Measurements from ENCODE around the gene COL23A1. TPM values are rescaled to one million over a fixed set of nuclear protein-coding genes. Genes with fewer than 3 reads are reported as not detected.

Gene COL23A1
- polyA plus RNA-seq, 2 of the 4 experiments (the other 2 are of a cell fraction) = not detected

DNA sequence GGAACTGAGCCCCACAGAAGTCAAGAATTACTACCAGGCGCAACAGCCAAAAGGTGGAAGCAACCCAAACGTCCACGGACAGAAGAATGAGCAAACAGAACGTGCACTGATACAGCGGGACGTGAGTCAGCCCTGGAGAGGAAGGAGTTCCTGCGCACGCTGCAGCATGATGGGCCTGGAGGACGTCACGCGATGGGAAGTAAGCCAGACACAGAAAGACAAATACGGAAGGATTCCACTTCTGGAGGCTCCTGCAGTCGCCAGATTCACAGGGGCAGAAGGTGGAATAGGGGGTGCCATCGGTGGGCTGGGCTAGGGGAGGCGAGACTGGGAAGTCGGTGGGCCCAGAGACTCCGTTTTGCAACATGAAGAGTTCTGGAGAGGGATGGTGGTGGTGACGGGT, 277.3 kb downstream of the COL23A1 start:
- TF ChIP-seq ZSCAN20 (CRISPR knock-in tag; IDR thresholded peaks at IDR 0.05) (no peak), EP300 (IDR thresholded peaks at IDR 0.05) (no peak), ATOH8 (CRISPR knock-in tag; IDR thresholded peaks at IDR 0.05; ENCODE audit: low read depth) (no peak), FOSB (CRISPR knock-in tag; IDR thresholded peaks at IDR 0.05) (no peak), CBX2 (IDR thresholded peaks at IDR 0.05; ENCODE audit: borderline replicate concordance, low read depth) (no peak), HMGXB4 (CRISPR knock-in tag; IDR thresholded peaks at IDR 0.05; ENCODE audit: borderline replicate concordance) (no peak), GATA3 (IDR thresholded peaks at IDR 0.05; ENCODE audit: borderline replicate concordance) (no peak), FOSL2 (IDR thresholded peaks at IDR 0.05) (no peak), FOSL2 (CRISPR knock-in tag; IDR thresholded peaks at IDR 0.05) (no peak), NR3C1 (IDR thresholded peaks at IDR 0.05) (no peak), HES2 (IDR thresholded peaks at IDR 0.05) (no peak), MYC (IDR thresholded peaks at IDR 0.05; ENCODE audit: borderline replicate concordance, low read length) (no peak), MAFK (IDR thresholded peaks at IDR 0.05; ENCODE audit: partially characterized antibody) (no peak), MAZ (IDR thresholded peaks at IDR 0.05; ENCODE audit: borderline replicate concordance, low read depth, low read length) (no peak), FOXS1 (CRISPR knock-in tag; IDR thresholded peaks at IDR 0.05) (no peak), EHMT2 (IDR thresholded peaks at IDR 0.05; ENCODE audit: low read depth) (no peak)
- TF ChIP-seq, protein P1, sequence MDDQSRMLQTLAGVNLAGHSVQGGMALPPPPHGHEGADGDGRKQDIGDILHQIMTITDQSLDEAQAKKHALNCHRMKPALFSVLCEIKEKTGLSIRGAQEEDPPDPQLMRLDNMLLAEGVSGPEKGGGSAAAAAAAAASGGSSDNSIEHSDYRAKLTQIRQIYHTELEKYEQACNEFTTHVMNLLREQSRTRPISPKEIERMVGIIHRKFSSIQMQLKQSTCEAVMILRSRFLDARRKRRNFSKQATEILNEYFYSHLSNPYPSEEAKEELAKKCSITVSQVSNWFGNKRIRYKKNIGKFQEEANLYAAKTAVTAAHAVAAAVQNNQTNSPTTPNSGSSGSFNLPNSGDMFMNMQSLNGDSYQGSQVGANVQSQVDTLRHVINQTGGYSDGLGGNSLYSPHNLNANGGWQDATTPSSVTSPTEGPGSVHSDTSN (IDR thresholded peaks at IDR 0.05) = no peak
- H3K4me1 ChIP-seq = no peaks in the 10 kb centered on the region
- ChIA-PET POLR2A (no interaction called here), CTCF (no interaction called here)
- no peak for FAIRE-seq
- H3K27ac ChIP-seq = no peak overlapping the region
- no peak for DNase-seq (ENCODE audit: low read depth in 1 of 2, low spot score in 1 of 2)
- H3K4me3 ChIP-seq = no peak overlapping the region
- H3K4me2 ChIP-seq = no peak overlapping the region
- ATAC-seq = no peak
- H3K9me3 ChIP-seq = no peaks in the 10 kb centered on the region
- 47% methylated on average over 18 of the region's 18 CpGs for WGBS (ENCODE audit: missing lambda C conversion rate)

GRCh38 chr5:178310130-178310865, 279.9 kb downstream of the COL23A1 start:
- Histone ChIP-seq H3K9me3 (no peaks in the 10 kb centered on the region), H3K27ac (no peak overlapping the region), H3K4me1 (no peaks in the 10 kb centered on the region), H3K4me2 (no peak overlapping the region), H3K4me3 (no peak overlapping the region)
- ATAC-seq (no peak), DNase-seq (ENCODE audit: low read depth in 1 of 2, low spot score in 1 of 2) (no peak), FAIRE-seq (no peak)
- TF ChIP-seq, protein P2, sequence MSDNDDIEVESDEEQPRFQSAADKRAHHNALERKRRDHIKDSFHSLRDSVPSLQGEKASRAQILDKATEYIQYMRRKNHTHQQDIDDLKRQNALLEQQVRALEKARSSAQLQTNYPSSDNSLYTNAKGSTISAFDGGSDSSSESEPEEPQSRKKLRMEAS (IDR thresholded peaks at IDR 0.05) = no peak
- TF ChIP-seq CBX2 (IDR thresholded peaks at IDR 0.05; ENCODE audit: borderline replicate concordance, low read depth) = no peak
- no peak for TF ChIP-seq BHLHE40 (IDR thresholded peaks at IDR 0.05; ENCODE audit: low read depth, low read length)
- TF ChIP-seq ZNF302 (CRISPR knock-in tag; IDR thresholded peaks at IDR 0.05) = no peak
- no peak for TF ChIP-seq MAFK (IDR thresholded peaks at IDR 0.05; ENCODE audit: partially characterized antibody)
- no peak for TF ChIP-seq KDM5A (IDR thresholded peaks at IDR 0.05)
- TF ChIP-seq HMGXB4 (CRISPR knock-in tag; IDR thresholded peaks at IDR 0.05; ENCODE audit: borderline replicate concordance) = no peak
- no peak for TF ChIP-seq RNF2 (IDR thresholded peaks at IDR 0.05; ENCODE audit: borderline replicate concordance, low read depth)
- ChIA-PET POLR2A (no interaction called here), CTCF (no interaction called here)
- WGBS (ENCODE audit: missing lambda C conversion rate) = 59% methylated on average over 11 of the region's 17 CpGs

Measured in A549 (cell line).